COLO668 (cell line): ENCODE results near the gene MBD2.
"Not testable (repeated sequence)": the region's sequence is repeated elsewhere in the genome, so short reads cannot be mapped to it uniquely, and the experiment has no call there.

Source experiments
- DNase-seq: peaks from one replicate; lab custom pipeline; 2025; ENCODE audit not compliant: unreplicated experiment; lab: John Stamatoyannopoulos, UW

Gene MBD2, protein sequence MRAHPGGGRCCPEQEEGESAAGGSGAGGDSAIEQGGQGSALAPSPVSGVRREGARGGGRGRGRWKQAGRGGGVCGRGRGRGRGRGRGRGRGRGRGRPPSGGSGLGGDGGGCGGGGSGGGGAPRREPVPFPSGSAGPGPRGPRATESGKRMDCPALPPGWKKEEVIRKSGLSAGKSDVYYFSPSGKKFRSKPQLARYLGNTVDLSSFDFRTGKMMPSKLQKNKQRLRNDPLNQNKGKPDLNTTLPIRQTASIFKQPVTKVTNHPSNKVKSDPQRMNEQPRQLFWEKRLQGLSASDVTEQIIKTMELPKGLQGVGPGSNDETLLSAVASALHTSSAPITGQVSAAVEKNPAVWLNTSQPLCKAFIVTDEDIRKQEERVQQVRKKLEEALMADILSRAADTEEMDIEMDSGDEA

DNA sequence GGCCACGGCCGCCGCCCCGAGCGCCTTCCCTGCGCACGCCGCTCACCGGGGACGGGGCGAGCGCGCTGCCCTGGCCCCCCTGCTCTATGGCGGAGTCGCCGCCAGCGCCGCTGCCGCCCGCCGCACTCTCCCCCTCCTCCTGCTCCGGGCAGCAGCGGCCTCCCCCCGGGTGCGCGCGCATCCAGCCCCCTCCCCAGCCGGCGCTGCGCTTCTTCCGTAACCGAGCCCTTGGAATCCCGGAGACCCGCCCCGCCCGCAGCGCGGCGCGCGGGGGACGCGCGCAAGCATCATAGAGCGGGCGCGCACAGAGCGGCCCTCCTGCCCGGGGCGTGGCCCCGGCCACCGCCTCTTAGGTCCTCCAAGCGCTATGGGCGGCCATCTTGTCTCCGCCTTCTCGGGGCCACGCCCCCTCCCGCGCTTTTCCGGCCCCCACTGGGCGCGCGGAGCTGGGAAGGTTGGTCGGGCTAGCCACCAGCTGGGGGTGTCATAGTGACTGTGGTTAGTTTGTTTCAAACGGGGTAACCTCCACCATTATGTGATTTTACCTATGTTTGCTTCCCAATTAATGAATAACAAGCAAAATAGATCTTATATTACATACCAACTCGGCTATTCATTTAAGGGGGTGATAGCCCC, at the start of gene MBD2:
Gene MBD2, minus strand, starts transcription at position 291 of the 636 bp plus-strand sequence. Its CDS starts 110 bp downstream, at position 181.
- peak; percentile 99 for DNase-seq

DNA sequence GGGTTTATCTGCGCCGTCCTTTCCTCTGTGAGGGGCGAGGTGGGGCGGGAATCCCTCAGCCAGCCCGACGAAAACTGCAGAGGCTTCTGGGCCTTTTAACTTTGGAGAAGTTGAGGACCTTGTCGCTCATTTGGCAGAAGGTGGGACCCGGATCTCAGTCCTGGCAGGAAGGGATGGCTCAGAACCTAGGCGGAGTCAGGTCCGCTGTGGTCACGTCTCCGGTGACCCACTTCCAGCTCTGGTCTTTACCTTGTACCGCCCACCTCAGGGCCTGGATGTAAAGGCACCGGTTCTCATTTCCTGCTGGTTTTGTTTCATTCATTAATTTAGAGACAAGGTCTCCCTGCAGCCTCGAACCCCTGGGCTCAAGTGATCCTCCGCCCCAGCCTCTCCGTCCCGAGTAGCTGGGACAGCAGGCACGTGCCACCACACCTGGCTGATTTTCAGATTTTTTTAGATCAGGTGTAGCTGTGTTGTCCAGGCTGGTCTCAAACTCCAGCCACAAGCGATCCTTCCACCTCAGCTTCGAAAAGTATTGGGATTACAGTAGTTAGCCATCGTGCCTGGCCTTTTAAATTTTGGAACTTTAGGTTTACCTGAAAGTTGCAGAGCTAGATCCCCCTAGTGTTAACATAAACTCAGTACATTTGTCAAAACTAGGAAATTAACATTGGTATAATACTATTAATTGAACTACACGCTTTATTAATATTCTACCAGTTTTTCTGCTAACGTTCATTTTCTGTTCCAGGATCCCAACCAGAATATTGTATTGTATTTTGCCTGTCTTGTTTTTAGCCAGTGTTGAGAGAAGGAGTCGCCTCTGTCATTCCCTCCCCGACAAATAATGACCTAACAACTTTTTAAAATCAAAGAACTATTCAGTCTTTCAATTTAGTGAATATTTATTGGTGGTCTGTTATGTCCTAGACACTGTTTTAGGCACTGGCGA, 45.7 kb upstream of the MBD2 start:
- peak; percentile 65 for DNase-seq

DNA sequence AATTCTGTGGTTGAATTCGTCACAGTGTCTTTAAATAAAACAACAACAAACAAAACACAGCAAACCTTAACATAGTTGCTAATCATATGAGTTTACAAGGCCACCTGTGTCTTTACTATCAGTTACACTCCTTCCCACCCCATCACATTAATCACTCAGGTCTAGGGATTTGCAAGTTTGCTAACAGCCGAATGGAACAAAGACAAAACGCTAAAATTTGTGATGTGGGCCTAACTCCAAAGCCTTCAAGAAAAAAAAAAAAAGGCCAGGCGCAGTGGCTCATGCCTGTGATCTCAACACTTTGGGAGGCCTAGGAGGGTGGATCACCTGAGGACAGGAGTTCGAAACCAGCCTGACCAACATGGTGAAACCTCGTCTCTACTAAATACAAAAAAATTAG, 44.3 kb upstream of the MBD2 start:
- no peak for DNase-seq

DNA sequence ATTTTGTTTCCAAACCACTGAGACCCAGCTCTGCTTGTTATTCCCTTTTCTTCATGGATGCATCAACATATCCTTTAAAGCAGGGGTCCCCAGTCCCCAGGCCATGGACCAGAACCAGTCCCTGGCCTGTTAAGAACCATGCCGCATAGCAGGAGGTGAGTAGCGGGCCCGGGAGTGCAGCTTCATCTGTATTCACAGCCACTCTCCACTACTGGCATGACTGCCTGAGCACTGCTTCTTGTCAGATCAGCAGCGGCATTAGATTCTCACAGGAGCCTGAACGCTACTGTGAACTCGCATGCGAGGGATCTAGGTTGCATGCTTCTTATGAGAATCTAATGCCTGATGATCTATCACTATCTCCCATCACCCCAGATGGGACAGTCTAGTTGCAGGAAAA, 43.2 kb upstream of the MBD2 start:
- DNase-seq, result no peak

DNA sequence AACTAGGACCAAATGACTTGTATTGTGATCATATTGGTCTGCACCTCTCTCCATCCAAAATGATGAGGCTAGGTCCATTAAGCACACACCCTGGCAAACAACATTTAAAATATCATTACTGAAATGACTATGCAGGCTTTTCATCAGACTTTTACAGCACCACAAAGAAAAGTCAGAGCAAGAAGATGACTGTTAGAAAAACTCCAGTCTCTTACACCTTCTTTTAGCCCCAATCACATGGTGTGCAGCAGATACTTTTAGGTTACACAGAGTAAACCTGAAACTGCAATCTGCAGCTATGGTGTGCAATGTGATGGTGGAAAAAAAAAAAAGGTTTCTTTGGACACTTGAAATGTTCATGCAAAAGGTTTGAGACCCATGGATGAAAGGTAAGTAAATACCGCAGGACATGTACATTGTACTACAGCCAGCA, 39.5 kb upstream of the MBD2 start:
- DNase-seq, result no peak

DNA sequence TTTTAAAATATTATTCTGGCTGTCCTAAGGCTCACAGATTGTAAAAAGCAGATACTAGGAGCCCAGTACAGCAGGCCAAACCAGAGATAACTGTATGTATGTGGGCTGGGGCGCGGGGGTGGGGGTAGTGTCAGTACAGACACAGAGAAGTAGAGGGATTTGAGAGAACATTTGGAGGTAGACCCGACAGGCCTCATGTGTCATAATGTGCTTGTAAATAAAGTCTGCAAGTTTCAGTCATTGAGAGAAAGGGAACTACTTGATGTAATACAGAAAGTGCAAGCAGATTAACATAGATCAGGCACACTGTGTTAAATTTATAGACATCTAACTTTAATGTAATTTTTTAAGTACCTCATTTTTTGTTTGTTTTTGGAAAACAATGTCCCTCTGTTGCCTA, 37.4 kb upstream of the MBD2 start:
- no peak for DNase-seq

DNA sequence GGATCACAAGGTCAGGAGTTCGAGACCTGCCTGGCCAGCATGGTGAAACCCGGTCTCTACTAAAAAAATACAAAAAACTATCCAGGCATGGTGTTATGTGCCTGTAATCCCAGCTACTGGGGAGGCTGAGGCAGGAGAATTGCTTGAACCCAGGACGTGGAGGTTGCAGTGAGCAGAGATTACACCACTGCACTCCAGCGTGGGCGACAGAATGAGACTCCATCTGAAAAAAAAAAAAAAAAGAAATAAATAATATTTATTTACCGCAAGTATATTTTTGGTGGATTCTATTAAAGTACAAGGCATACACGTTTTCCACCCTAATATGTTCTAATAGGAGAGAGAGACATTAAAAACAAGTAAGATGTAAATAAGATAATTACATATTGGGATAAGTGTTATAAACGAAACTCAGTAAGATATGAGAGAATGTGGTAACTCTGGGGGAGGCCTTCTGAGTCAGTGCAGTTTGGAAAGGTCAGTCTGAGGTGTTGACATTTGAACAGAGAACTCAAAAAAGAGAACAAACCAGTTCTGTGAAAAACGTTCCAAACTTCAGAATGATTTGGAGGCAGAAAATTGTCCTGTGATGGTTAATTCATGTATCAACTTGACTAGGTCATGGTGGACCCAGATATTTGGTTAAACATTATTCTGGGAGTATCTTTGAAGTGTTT, 36.1 kb upstream of the MBD2 start:
- no peak for DNase-seq

DNA sequence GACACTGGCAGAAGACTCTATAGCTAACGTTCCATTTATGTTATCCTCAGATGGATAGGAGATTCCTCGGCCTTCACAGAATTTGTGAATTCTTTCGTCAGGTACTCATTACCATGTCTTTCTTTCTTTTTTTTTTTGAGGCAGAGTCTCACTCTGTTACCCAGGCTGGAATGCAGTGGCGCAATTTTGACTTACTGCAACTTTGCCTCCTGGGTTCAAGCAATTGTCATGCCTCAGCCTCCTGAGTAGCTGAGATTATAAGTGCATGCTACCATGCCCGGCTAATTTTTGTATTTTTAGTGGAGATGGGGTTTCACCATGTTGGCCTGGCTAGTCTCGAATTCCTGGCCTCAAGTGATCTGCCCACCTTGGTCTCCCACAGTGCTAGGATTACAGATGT, 33.3 kb upstream of the MBD2 start:
- DNase-seq, result not testable (repeated sequence)

DNA sequence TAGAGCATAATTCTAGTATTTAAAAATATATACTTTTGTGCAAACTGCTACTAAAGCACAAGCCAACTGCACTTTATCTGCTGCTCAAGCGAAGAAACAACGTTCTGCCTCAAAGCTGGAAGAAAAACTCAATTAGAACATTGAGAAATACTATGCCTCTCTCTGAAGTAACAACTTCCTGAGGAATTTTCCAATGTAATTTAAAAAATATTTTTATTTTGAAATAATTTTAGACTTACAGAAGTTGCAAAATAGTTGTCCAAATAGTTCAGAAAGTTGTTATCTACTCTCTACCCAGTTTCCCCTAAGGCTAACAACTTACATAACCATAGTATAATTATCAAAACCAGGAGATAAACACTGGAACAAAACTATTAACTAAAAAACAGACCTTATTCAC, 32.5 kb upstream of the MBD2 start:
- no peak for DNase-seq

DNA sequence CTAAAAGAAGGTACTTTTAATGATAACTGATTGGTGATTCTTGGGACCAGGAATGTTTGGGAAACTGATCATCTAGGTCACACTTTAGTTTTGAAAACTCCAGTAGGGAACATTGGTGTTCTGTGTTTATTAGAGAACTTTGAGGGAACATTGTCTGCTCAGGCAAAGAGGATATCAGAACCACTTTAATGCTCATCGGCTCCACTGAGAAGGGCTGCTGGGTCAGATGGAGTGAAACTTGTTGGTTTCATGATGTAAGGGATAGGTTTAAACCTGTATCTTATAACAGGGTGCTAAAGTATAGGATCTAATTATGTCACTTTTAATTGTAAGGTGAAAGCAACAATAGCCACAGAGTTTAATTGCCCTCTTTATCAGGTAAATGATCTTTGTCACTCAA, 30.7 kb upstream of the MBD2 start:
- DNase-seq, result no peak

DNA sequence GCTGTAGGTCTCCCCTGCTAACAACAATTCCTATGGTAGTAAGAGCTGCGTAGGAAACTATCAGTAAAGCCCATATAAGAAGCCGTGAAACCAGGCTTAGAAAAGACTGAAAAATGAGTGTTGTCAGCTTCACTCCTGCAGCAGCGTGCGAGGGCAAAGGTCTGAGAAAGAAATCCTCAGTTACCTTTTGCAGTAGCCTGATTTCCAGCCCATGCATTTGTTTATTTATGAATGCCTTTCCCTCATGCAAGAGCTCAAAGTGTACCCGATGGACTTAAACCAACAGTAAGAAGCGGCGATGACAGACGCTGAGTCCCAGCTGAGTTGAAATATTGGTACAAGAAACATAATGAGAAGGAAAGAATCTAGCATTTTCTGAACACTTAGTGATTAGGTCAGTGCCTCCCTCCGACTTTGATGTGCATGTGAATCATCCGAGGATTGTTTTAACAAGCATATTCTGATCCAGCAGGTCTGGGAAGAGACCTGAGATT, 29.8 kb upstream of the MBD2 start:
- DNase-seq, result no peak

DNA sequence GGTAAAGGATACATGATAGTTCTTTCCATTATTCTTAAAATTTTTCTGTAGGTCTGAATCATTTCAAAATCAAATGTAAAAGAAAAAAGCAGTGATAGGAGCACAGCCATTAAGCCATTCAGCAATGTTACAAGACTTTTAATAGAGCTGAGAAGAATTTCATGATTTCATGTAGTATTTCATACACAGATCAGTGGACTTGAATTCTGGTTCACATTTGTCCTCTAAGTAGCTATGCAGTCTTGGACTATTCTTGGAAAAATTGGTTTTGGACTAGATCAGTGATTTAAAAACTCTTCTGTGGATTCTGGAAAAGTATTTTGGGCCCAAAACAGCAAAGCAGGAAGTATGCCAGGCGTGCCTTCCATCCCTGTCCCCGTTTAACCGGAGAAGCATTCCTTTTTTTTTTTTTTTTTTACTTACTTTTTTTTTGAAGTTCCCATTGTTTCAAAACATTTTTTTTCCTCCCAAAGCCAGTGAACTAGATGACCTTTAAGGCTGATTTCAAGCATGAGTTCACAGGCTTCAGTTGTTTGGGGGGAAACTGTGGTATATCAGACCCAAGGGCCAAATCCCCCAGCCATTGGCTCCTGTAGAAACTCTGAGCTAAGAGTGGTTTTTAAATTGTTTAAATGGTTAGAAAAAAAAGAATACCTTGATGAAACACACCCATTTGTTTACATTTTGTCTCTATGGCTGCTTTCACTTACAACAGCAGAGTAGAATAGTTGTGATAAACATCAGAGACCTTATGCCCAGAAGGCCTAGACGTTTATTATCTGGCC, 27.3 kb upstream of the MBD2 start:
- no peak for DNase-seq

DNA sequence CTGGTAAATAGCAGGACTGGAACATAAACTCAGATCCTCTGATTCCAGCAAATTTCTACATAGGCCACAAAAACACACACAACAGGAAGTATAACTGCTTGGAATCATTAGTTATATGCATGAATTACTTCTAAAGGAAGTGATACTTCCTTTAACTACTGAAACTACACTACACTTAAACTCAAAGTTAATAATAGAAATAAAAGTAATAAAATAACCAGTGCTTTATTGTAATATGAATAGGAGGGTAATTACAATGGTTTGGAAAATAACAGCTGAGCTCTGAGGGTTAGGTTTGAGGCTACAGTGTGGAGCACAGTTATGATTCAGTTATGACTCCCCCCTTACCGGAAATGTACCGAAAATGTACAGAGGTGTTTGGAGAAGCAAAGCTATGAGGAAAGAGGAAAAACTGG, 26.4 kb upstream of the MBD2 start:
- no peak for DNase-seq

DNA sequence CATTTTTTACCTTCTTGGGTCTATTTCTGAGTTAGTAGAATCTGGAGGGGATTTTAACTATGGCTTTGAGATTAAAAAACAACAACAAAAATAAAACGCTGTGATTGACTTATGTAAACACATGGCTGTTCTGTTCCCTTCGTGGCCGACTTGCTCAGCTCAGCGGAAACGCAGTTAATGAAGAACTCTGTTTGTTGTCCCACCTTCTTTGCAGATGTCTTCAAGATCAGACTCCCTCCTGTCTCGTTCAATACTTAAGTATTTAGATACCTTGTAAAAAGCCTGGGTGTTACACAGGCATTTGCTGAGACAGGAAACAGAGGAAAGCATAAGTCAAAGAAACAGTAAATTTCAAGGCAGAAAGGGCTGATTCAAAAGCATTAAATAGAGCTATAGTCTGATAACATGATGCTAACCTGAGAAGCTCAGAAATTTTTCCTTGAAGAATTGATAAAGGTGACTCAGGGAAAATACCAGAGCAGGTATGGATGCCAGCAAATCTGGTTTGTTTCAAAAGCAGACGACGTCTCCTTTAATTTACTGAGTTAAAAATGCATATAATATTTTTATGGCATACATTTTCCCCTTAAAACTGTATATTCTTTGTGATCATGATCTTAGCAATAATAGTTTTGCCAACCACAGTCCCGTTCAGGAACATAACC, 23.2 kb upstream of the MBD2 start:
- DNase-seq, result peak; percentile 9

DNA sequence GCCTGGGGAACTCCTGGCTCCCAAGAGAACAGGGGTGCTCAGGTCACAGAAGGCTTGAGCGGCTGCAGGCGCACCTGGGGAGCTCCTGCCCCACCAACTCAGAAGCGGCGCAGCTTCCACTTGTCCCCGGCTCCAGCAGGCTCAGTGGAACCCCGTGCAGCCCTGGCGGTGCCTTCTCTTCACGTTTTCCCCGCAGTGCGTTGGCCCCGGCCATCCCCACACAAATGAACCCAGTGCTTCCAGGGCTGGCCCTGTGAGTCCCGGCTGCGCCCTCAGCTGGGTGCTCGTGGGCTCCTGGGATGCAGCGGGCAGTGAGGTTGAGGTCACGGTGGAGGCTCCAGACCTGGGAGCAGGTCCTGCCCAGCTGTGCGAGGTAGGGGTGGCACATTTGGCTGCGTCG, 17.9 kb upstream of the MBD2 start:
- no peak for DNase-seq

DNA sequence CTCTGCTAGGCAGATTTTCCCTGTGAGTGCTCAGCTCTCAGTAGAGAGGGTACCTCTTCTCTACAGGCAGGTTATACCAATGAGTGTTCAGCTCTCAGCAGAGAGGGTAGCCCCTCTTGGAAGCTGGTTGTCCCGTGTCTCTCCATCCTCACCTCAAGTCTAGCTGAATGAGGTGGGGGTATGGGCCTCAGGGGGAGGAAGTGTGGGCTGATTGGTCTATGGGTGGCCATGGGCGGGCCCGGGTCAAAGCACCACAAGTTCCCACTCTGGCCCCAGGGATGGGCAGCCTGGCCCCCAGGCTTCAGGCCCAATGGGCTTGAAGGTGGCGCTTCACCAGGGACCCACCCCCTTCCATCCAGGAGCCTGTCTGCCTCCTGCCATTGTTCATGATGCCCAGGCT, 17.0 kb upstream of the MBD2 start:
- no peak for DNase-seq

DNA sequence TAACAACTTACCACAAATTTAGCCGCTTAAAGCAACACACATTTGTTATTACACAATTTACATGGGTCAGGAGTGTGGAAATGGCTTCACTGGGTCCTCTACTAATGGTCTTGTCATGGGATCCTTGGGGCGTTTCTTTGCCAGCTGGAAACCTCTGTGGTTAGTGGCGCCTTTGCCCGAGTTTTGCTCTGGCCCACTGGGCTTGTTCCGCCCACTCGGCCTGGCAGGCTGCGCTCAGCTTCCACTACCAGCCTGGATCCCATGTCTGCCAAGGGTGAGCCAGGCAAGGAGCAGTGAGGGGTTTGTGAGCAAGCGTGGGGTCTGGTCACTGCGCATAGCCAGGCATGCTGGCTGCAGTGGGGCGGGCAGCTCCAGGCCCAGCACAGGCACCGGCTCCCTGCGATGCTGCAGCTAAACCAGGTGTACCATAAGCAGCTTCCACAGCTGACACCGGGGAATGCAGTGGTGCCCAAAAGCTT, 16.2 kb upstream of the MBD2 start:
- no peak for DNase-seq

DNA sequence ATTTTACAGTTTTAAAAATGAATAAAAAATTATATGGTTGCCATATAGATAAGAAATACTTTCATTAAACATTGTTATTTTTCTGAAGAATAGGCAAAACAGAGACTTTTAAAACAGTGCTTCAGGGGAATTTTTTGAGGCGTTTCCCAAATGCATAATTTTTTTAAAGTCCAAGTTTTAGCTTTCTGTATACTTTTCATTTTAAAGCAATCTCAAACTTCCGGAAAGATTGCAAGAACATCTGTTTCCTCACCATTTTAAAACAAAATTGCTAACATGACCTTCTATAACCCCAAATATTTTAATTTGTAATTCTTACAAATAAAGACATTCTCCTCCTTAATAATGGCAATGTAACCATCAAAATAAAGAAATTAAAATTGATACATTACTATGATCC, 15.1 kb upstream of the MBD2 start:
- DNase-seq, result no peak

DNA sequence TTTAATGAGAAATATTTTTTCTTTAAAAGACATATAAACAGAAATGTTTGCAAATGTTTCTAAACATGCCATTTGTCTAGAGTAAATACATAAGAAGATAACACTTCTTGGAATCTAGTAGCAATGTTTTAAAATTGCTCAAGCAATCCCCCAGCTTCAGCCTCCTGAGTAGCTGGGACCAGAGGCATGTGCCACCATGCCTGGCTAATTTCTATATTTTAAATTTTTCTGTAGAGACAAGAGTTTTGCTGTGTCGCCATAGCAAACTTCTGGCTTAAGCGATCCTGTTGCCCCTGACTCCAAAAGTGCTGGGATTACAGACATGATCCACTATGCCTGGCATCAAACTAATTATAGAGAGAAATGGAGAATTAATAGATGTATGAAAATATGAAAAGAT, 14.6 kb upstream of the MBD2 start:
- DNase-seq, result no peak
